ENCODE data around the gene SOWAHB.

DNA sequence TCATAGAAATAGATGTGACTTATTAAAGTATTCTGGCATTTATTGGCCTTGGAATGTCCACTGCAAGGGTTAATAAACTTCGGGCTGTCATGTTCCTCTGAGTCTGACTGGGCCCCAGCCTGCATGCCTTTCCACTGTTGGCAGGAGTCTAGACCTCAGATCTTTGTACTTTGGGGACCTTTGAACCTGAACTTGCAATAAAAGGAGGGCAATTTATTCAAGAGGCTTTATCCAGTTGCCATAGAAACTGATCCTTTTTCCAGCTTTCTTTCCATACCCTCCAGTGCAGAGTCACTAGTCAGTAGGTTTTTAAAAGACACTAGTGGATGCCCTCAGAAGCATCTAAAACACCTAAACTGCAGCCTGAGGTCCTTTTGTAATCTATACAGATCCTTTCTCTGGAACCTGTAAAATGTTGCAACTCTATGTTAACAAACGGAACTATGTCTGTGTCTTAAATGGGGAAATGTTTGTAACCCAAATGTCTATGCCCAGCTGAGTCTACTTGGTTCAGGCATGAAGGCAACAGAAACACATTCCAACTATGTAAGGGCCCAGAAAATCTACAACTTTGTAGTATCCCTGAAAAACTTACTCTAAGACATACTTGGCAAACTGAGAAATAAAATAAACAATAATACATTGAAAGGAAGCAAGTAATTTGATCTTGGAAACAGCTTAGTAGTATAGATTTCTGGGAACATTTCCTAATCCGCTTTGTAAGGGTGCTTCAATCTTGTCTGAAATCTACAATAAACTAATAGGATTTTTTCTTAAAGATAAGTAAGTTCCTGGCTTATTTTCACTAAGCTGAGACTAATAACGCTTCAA is 41.5 kb downstream of the SOWAHB start:
- TF ChIP-seq, protein P1, sequence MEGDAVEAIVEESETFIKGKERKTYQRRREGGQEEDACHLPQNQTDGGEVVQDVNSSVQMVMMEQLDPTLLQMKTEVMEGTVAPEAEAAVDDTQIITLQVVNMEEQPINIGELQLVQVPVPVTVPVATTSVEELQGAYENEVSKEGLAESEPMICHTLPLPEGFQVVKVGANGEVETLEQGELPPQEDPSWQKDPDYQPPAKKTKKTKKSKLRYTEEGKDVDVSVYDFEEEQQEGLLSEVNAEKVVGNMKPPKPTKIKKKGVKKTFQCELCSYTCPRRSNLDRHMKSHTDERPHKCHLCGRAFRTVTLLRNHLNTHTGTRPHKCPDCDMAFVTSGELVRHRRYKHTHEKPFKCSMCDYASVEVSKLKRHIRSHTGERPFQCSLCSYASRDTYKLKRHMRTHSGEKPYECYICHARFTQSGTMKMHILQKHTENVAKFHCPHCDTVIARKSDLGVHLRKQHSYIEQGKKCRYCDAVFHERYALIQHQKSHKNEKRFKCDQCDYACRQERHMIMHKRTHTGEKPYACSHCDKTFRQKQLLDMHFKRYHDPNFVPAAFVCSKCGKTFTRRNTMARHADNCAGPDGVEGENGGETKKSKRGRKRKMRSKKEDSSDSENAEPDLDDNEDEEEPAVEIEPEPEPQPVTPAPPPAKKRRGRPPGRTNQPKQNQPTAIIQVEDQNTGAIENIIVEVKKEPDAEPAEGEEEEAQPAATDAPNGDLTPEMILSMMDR (IDR thresholded peaks at IDR 0.05; ENCODE audit: poor library complexity), result no peak
- TF ChIP-seq EZH2 (IDR thresholded peaks at IDR 0.05; ENCODE audit: borderline replicate concordance) (no peak), EZH2phosphoT487 (IDR thresholded peaks at IDR 0.05; ENCODE audit: low read depth, severe bottlenecking, unreplicated experiment) (no peak)
